Measurements from ENCODE around the gene WNT1. TPM values are rescaled to one million over a fixed set of nuclear protein-coding genes. Genes with fewer than 3 reads are reported as not detected.

WNT1 gene
- total and polyA plus RNA-seq, 3 donors from 2014 or later, result 0.62 to 1.4 (median 1.2) TPM

DNA sequence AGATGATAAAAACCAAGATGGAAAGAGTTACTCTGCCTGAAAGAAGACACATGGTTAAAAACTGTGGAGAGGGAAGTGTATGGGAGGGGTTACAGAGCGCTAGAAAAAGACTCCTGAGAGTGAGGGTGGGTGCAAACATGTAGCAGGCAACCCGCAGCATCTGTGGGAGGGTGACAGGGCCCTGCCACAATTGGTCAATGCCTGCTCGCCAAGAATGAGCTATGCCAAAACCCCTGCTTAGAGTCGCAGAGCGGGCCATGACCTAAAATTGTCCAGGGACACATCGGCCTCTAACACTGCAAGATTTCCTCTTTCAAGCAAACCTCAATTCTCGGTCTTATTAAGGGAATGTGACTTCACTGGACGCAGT lies 39.8 kb downstream of the WNT1 start:
- H3K4me3 ChIP-seq, result peak overlapping the region; percentile 78 to 90
- TF ChIP-seq POLR2A (IDR thresholded peaks at IDR 0.05), result no peak
- TF ChIP-seq, protein P1, sequence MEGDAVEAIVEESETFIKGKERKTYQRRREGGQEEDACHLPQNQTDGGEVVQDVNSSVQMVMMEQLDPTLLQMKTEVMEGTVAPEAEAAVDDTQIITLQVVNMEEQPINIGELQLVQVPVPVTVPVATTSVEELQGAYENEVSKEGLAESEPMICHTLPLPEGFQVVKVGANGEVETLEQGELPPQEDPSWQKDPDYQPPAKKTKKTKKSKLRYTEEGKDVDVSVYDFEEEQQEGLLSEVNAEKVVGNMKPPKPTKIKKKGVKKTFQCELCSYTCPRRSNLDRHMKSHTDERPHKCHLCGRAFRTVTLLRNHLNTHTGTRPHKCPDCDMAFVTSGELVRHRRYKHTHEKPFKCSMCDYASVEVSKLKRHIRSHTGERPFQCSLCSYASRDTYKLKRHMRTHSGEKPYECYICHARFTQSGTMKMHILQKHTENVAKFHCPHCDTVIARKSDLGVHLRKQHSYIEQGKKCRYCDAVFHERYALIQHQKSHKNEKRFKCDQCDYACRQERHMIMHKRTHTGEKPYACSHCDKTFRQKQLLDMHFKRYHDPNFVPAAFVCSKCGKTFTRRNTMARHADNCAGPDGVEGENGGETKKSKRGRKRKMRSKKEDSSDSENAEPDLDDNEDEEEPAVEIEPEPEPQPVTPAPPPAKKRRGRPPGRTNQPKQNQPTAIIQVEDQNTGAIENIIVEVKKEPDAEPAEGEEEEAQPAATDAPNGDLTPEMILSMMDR (IDR thresholded peaks at IDR 0.05), result peak in 1 of 3 experiments; percentile 8
- peak overlapping the region; percentile 75 to 95 for H3K27ac ChIP-seq
- H3K9me3 ChIP-seq, result no peaks in the 10 kb centered on the region
- H3K27me3 ChIP-seq, result no peaks in the 10 kb centered on the region
- intact Hi-C loops (cut with DNase I; ENCODE audit: low total_unique reads), result no loop called here
- no peaks in the 10 kb centered on the region for H3K36me3 ChIP-seq (ENCODE audit: low read depth, missing control alignments)
- 0 to 1% methylated on average over 8 of the region's 8 CpGs for WGBS, 2 donors
- DNase-seq, result no peak
- H3K4me1 ChIP-seq, result peaks cover 8% of the 10 kb centered on the region

GRCh38 chr12:49018261-49019119 lies 40.4 kb downstream of the WNT1 start, which contains the start of gene PRKAG1:
Gene PRKAG1 (minus strand): TSS chr12:49018776. CDS start chr12:49018740, 36 bp downstream.
- Histone ChIP-seq H3K9me3 (no peaks in the 10 kb centered on the region), H3K4me1 (peaks cover 8% of the 10 kb centered on the region), H3K27ac (peak within 1 kb of the TSS; percentile 75 to 95), H3K27me3 (no peaks in the 10 kb centered on the region), H3K36me3 (ENCODE audit: low read depth, missing control alignments) (no peaks in the 10 kb centered on the region), H3K4me3 (peak within 1 kb of the TSS; percentile 78 to 90)
- TF ChIP-seq, protein P1 (IDR thresholded peaks at IDR 0.05), result peak in 2 of 3 experiments; percentile 2 to 30
- TF ChIP-seq POLR2A (IDR thresholded peaks at IDR 0.05), result peak; percentile 52
- peak; percentile 97 for DNase-seq
- WGBS, 2 donors, result 0 to 1% methylated on average over 42 to 59 of the region's 59 CpGs
- intact Hi-C loops (cut with DNase I; ENCODE audit: low total_unique reads), result no loop called here

DNA sequence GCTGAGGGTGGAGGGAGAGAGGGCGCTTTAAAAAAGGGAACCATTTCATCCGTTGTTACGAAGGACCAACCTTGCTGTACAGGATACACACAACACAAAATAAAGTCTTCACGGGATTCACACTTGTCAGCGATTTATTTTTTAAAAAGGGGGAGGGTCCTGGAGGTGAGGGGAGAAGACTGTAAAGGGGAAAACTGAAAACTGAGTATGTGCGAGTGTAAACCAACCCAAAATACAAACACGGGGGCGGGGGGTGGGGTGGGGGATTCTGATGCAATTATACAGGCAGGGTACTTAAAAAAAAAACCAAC lies 41.0 kb downstream of the WNT1 start:
- TF ChIP-seq, protein P1 (IDR thresholded peaks at IDR 0.05), result no peak
- TF ChIP-seq POLR2A (IDR thresholded peaks at IDR 0.05), result no peak
- H3K4me3 ChIP-seq, result peak overlapping the region; percentile 78 to 90
- peaks cover 8% of the 10 kb centered on the region for H3K4me1 ChIP-seq
- no peaks in the 10 kb centered on the region for H3K27me3 ChIP-seq
- H3K9me3 ChIP-seq, result no peaks in the 10 kb centered on the region
- H3K36me3 ChIP-seq (ENCODE audit: low read depth, missing control alignments), result no peaks in the 10 kb centered on the region
- 4 to 5% methylated on average over 8 of the region's 8 CpGs for WGBS, 2 donors
- intact Hi-C loops (cut with DNase I; ENCODE audit: low total_unique reads), result no loop called here
- DNase-seq, result no peak
- peak overlapping the region; percentile 75 to 95 for H3K27ac ChIP-seq

DNA sequence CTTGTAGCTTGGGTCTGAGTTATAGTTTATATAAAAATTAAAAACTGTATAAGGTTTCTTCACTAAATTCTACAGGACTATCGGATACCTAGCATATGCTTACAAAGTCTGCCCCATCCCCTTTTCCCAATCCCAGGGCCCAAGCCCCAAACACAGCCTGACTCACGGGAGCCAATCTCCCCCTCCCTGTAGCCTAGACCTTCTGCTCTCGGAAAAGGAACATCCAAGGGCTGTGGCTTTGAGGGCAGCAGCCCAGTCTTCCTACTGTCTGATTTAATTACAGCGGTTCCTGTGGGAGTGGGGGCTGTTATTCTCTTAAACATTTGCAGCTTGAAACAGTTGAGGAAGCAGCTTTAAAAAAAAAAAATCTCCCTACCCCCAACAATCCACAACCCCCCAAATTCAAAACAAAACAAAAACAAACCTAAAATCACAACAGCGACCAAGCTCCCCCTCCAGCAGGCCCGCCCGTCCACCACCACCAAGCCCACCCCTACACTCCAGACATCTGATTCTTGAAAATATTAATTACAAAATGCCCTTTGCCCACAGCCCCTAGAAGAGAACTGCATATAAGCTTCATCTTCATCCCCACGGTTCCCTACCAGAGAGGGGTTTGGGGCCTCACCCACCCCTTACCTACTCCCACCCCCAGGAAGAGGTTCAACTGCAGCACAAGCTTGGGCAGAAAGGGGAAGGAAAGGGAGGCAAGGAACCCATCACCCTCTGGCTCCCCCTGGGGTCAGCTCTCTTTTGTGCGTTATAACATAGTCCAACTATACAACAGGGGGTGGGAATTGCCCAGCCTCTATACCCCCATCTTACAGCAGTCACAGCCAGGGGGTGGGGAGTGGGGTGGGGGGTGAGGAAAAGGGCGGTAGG lies 41.6 kb downstream of the WNT1 start:
- DNase-seq, result no peak
- TF ChIP-seq POLR2A (IDR thresholded peaks at IDR 0.05), result no peak
- TF ChIP-seq, protein P1 (IDR thresholded peaks at IDR 0.05), result no peak
- H3K36me3 ChIP-seq (ENCODE audit: low read depth, missing control alignments), result no peaks in the 10 kb centered on the region
- intact Hi-C loops (cut with DNase I; ENCODE audit: low total_unique reads), result no loop called here
- H3K9me3 ChIP-seq, result no peaks in the 10 kb centered on the region
- peak overlapping the region; percentile 78 to 90 for H3K4me3 ChIP-seq
- WGBS, 2 donors, result 38 to 51% methylated on average over 9 to 10 of the region's 10 CpGs
- no peaks in the 10 kb centered on the region for H3K27me3 ChIP-seq
- peak overlapping the region; percentile 75 to 95 for H3K27ac ChIP-seq
- H3K4me1 ChIP-seq, result peaks cover 8% of the 10 kb centered on the region
